Thymus (tissue), 11 donors: Measurements from ENCODE around the gene PNKD. TPM values are rescaled to one million over a fixed set of nuclear protein-coding genes. Genes with fewer than 3 reads are reported as not detected.

ENCODE experiments used
- DNase-seq, 9 donors: peaks; one replicate each; pipeline ENCODE4 v3.0.0-alpha.2; 2013; ENCODE audit warnings: low spot score in 9 of 9, low read depth in 6 of 9, missing footprints in 1 of 9
- H3K27ac ChIP-seq, 2 donors: one replicate each; pipeline ENCODE4 v1.5.1; 2013; ENCODE audit warnings: control low read depth in 1 of 2, low read depth in 1 of 2, low read length in 1 of 2, mild to moderate bottlenecking in 1 of 2, moderate library complexity in 1 of 2
- H3K27me3 ChIP-seq, 2 donors: one replicate each; pipeline ENCODE4 v1.5.1; 2013; ENCODE audit warnings: low read length in 1 of 2; ENCODE audit not compliant: control insufficient read depth in 2 of 2, insufficient read depth in 1 of 2
- H3K36me3 ChIP-seq, 2 donors: one replicate each; pipeline ENCODE4 v1.5.1; 2013; ENCODE audit warnings: low read length in 1 of 2, mild to moderate bottlenecking in 1 of 2, moderate library complexity in 1 of 2; ENCODE audit not compliant: control insufficient read depth in 2 of 2, insufficient read depth in 2 of 2
- H3K4me1 ChIP-seq, 2 donors: one replicate each; pipeline ENCODE4 v1.5.1; 2013; ENCODE audit warnings: low read length in 2 of 2; ENCODE audit not compliant: control insufficient read depth in 2 of 2, insufficient read depth in 2 of 2
- H3K4me3 ChIP-seq, 2 donors: one replicate each; pipeline ENCODE4 v1.5.1; 2013; ENCODE audit warnings: low read length in 2 of 2, control low read depth in 1 of 2, mild to moderate bottlenecking in 1 of 2
- H3K9me3 ChIP-seq, 2 donors: one replicate each; pipeline ENCODE4 v1.5.1; 2013; ENCODE audit warnings: low read length in 1 of 2, mild to moderate bottlenecking in 1 of 2; ENCODE audit not compliant: control insufficient read depth in 2 of 2, insufficient read depth in 1 of 2
- WGBS: extraction: QIAGEN DNeasy Blood & Tissue Kit; methylation state at CpG from one replicate; pipeline ENCODE4 v1.1.7; 2013; 5-methylcytosine and 5-hydroxymethylcytosine counted together
- polyA plus RNA-seq: library from polyadenylated mRNA; stranded (reverse); fragments of 200-250 nt; gene quantifications from one replicate; pipeline ENCODE4 v1.2.3, GENCODE V29; 2013
- total RNA-seq: library from RNA; stranded (reverse); fragments of 120-200 nt; gene quantifications from one replicate; pipeline ENCODE4 v1.2.4, GENCODE V29; 2013
- donor health status: healthy.

PNKD gene
- total and polyA plus RNA-seq, 2 donors = 61.9 to 76.1 TPM

- H3K4me3 ChIP-seq = peak overlapping the region; percentile 77 to 100
- H3K36me3 ChIP-seq = no peaks in the 10 kb centered on the region
- H3K27me3 ChIP-seq = peaks cover 2 to 27% of the 10 kb centered on the region in 2 donors
- DNase-seq = peak; percentile 90 to 98 (median 93)
- 2% methylated on average over 57 of the region's 57 CpGs for WGBS
- peaks cover 0 to 25% of the 10 kb centered on the region in 2 donors for H3K9me3 ChIP-seq
- peak overlapping the region; percentile 97 for H3K27ac ChIP-seq
- H3K4me1 ChIP-seq = peaks cover 19 to 56% of the 10 kb centered on the region in 2 donors
Measured at GRCh38 chr2:218395826-218396687, 125.7 kb downstream of the PNKD start.

Other genes with a start within 250 kb of the PNKD start
- 2.6 TPM for gene RUFY4, start 201.3 kb upstream of the PNKD start, total RNA-seq
- gene RUFY4, start 201.3 kb upstream of the PNKD start, polyA plus RNA-seq = 5.4 TPM
- 0.38 TPM for gene CXCR2, start 144.5 kb upstream of the PNKD start, total RNA-seq
- 0.57 TPM for gene CXCR2, start 144.5 kb upstream of the PNKD start, polyA plus RNA-seq
- 0.24 TPM for gene CXCR1, start 103.6 kb upstream of the PNKD start, total RNA-seq
- 0.37 TPM for gene CXCR1, start 103.6 kb upstream of the PNKD start, polyA plus RNA-seq
- 368 TPM for gene ARPC2, start 53.3 kb upstream of the PNKD start, total RNA-seq
- 292 TPM for gene ARPC2, start 53.3 kb upstream of the PNKD start, polyA plus RNA-seq
- 0.28 TPM for gene GPBAR1, start 9.5 kb upstream of the PNKD start, total RNA-seq
- gene GPBAR1, start 9.5 kb upstream of the PNKD start, polyA plus RNA-seq = 1.0 TPM
- gene AAMP, start 382 bp upstream of the PNKD start, total RNA-seq = 69.2 TPM
- 67.2 TPM for gene AAMP, start 382 bp upstream of the PNKD start, polyA plus RNA-seq
- 44.0 TPM for gene TMBIM1, start 22.0 kb downstream of the PNKD start, total RNA-seq
- 56.2 TPM for gene TMBIM1, start 22.0 kb downstream of the PNKD start, polyA plus RNA-seq
- 0.19 TPM for gene CATIP, start 86.3 kb downstream of the PNKD start, total RNA-seq
- 0.52 TPM for gene CATIP, start 86.3 kb downstream of the PNKD start, polyA plus RNA-seq
- gene SLC11A1, start 111.8 kb downstream of the PNKD start, total RNA-seq = 0.71 TPM
- 25.2 TPM for gene SLC11A1, start 111.8 kb downstream of the PNKD start, polyA plus RNA-seq
- gene CTDSP1, start 129.3 kb downstream of the PNKD start, total RNA-seq = 58.2 TPM
- 91.9 TPM for gene CTDSP1, start 129.3 kb downstream of the PNKD start, polyA plus RNA-seq
- gene VIL1, start 148.6 kb downstream of the PNKD start, total RNA-seq = 0.14 TPM
- gene VIL1, start 148.6 kb downstream of the PNKD start, polyA plus RNA-seq = 0.16 TPM